Heart right ventricle (tissue), 16 donors: ENCODE measurements around the gene CHRM5. TPM values are rescaled to one million over a fixed set of nuclear protein-coding genes. Genes with fewer than 3 reads are reported as not detected.

Experiments
- ATAC-seq, 8 donors: fragments of 200-7000 bp; cut with Tn5 transposase; one replicate each; pipeline ENCODE4 v1.9.1; 2020; ENCODE audit warnings: mild to moderate bottlenecking in 8 of 8, moderate library complexity in 8 of 8, moderate number of reproducible peaks in 1 of 8
- DNase-seq, 2 donors: peaks; one replicate each; pipeline ENCODE4 v3.0.0-alpha.2; 2020
- H3K27ac ChIP-seq, 10 donors: fragments of 200-600 bp; sonication (generic) in 2 of 10; one replicate each; pipeline versions ENCODE4 v1.5.0 to v1.8.0; 2020 to 2022; ENCODE audit warnings: mild to moderate bottlenecking in 3 of 10
- H3K27me3 ChIP-seq, 7 donors: fragments of 200-600 bp; one replicate each; pipeline ENCODE4 v1.8.0; 2021 to 2022; ENCODE audit warnings: mild to moderate bottlenecking in 2 of 7
- H3K36me3 ChIP-seq, 9 donors: fragments of 200-600 bp; sonication (generic) in 1 of 9; one replicate each; pipeline versions ENCODE4 v1.5.0 to v1.8.0; 2020 to 2022; ENCODE audit warnings: mild to moderate bottlenecking in 2 of 9
- H3K4me1 ChIP-seq, 9 donors: fragments of 200-600 bp; sonication (generic) in 1 of 9; one replicate each; pipeline versions ENCODE4 v1.5.0 to v1.8.0; 2020 to 2022; ENCODE audit warnings: mild to moderate bottlenecking in 4 of 9
- H3K4me3 ChIP-seq, 10 donors: fragments of 200-600 bp; sonication (generic) in 2 of 10; one replicate each; pipeline versions ENCODE4 v1.5.0 to v1.8.0; 2020 to 2022; ENCODE audit warnings: mild to moderate bottlenecking in 7 of 10, moderate library complexity in 2 of 10
- H3K9me3 ChIP-seq, 11 donors: fragments of 200-600 bp in 10 of 11; sonication (generic) in 2 of 11; one replicate each; pipeline versions ENCODE4 v1.5.0 to v1.8.0; 2013 to 2022; ENCODE audit warnings: mild to moderate bottlenecking in 2 of 11, control low read depth in 1 of 11, moderate library complexity in 1 of 11
- CTCF ChIP-seq, 9 donors: fragments of 200-600 bp; sonication (generic) in 2 of 9; IDR thresholded peaks; one replicate each; pipeline versions ENCODE4 v1.5.0 to v1.8.0; 2021 to 2022; ENCODE audit warnings: antibody characterized with exemption in 9 of 9, mild to moderate bottlenecking in 5 of 9, moderate library complexity in 1 of 9
- WGBS, 2 donors: extraction: QIAGEN DNeasy Blood & Tissue Kit; methylation state at CpG; one replicate each; pipeline ENCODE4 v1.1.7; 2013; ENCODE audit warnings: inconsistent platforms in 1 of 2; 5-methylcytosine and 5-hydroxymethylcytosine counted together
- intact Hi-C, 10 donors: fragments of 100-400 bp; cut with DNase I; formaldehyde crosslinking; loops; one replicate each; pipeline versions ENCODE4 v1.11.1 to v1.14.2; 2022
- polyA plus RNA-seq, 2 donors: library from polyadenylated mRNA; stranded (reverse); fragments of 200-250 nt; gene quantifications; one replicate each; pipeline ENCODE4 v1.2.3, GENCODE V29; 2013
- total RNA-seq, 10 donors: library from RNA; stranded (reverse); fragmentation: NEBNext Ultra II Directional in 3 of 10; extraction: Animal tissue kit (Norgen Biotek cat#: 25700) in 3 of 10; gene quantifications; one replicate each; pipeline versions ENCODE4 v1.2.1 to v1.2.4, GENCODE V29; 2021 to 2023
- donor health status: Arrhythmogenic right ventricular cardiomyopathy.
- donor health status: ischemic (EF 13 %, LVEDD 7.1; RV severe dilation, severe dysfunction).
- donor health status: healthy with polysubstance abuse.
- donor health status: DM: no; HTN: yes; CAD: no.
- donor health status: DM: no; HTN: no; CAD: no.
- donor health status: ischemic (EF 25% LVEDD 6.9; RV normal size, moderate dysfunction).
- donor health status: ischemic (EF 25% LVEDD 5.7; RV mildly dilated, moderate dysfunction).
- donor health status: healthy.
- donor health status: DM: yes; HTN: yes; CAD: no.
- donor health status: Ischemic cardiomyopathy.
- donor health status: ischemic (EF 35%, LVEDD 5.7; RV mildly dilated, moderate dysfunction).
- donor health status: nonischemic (EF 11% LVEDD 7.7; RV severe dilation, severe dysfunction).
- donor health status: DM: yes; HTN: yes; CAD: no.
- donor health status: PGD.
- donor health status: ischemic (EF 29% LVEDD 5.4; RV normal size, mild dysfunction).
- donor health status: nonischemic (EF 23%, LVEDD 6.1; RV moderate dilation, normal function).

Gene CHRM5
- total and polyA plus RNA-seq, 12 donors: not detected

GRCh38 chr15:34039790-34040113 is 71.5 kb downstream of the CHRM5 start:
- Histone ChIP-seq H3K27me3 (no peaks in the 10 kb centered on the region), H3K4me3 (peak overlapping the region in 9 of 10 donors; percentile 58 to 95 (median 90)), H3K36me3 (no peaks in the 10 kb centered on the region), H3K27ac (peak overlapping the region in 5 of 10 donors; percentile 90 to 99 (median 94)), H3K9me3 (no peaks in the 10 kb centered on the region), H3K4me1 (peaks cover 0 to 32% (median 15%) of the 10 kb centered on the region in 9 donors)
- DNase-seq: no peak
- WGBS, 2 donors: 76 to 79% methylated on average over 1 of the region's 1 CpG
- TF ChIP-seq CTCF (IDR thresholded peaks at IDR 0.05): no peak
- no peak for ATAC-seq
- intact Hi-C loops: loop anchor here in 1 of 10 donors (10.0 kb wide), 1 partner anchor 65 kb away; the partner anchor contains the start of genes EMC7 and PGBD4

- ATAC-seq: no peak
- no peak for DNase-seq
- no peak for TF ChIP-seq CTCF (IDR thresholded peaks at IDR 0.05)
- no peak overlapping the region for H3K4me3 ChIP-seq
- H3K36me3 ChIP-seq: no peaks in the 10 kb centered on the region
- no peaks in the 10 kb centered on the region for H3K27me3 ChIP-seq
- intact Hi-C loops: no loop called here
- H3K9me3 ChIP-seq: no peaks in the 10 kb centered on the region
- no peak overlapping the region for H3K27ac ChIP-seq
- peaks cover 0 to 13% (median 10%) of the 10 kb centered on the region in 9 donors for H3K4me1 ChIP-seq
- 83 to 95% methylated on average over 1 of the region's 1 CpG for WGBS, 2 donors
Observed at GRCh38 chr15:34043391-34043790, 75.1 kb downstream of the CHRM5 start.

GRCh38 chr15:34043813-34044212 is 75.5 kb downstream of the CHRM5 start:
- Histone ChIP-seq H3K36me3 (no peaks in the 10 kb centered on the region), H3K9me3 (peaks cover 0 to under 1% (median 0%) of the 10 kb centered on the region in 11 donors), H3K27me3 (no peaks in the 10 kb centered on the region), H3K27ac (no peak overlapping the region), H3K4me3 (no peak overlapping the region), H3K4me1 (peaks cover 0 to 13% (median 10%) of the 10 kb centered on the region in 9 donors)
- 84 to 85% methylated on average over 2 of the region's 2 CpGs for WGBS, 2 donors
- ATAC-seq (no peak), DNase-seq (no peak)
- intact Hi-C loops: no loop called here
- TF ChIP-seq CTCF (IDR thresholded peaks at IDR 0.05): no peak

- DNase-seq: no peak
- intact Hi-C loops: no loop called here
- TF ChIP-seq CTCF (IDR thresholded peaks at IDR 0.05): no peak
- no peaks in the 10 kb centered on the region for H3K36me3 ChIP-seq
- no peaks in the 10 kb centered on the region for H3K27me3 ChIP-seq
- H3K4me3 ChIP-seq: no peak overlapping the region
- H3K9me3 ChIP-seq: peaks cover 0 to 28% (median 12%) of the 10 kb centered on the region in 11 donors
- H3K4me1 ChIP-seq: no peaks in the 10 kb centered on the region
- 91 to 96% methylated on average over 14 to 16 of the region's 16 CpGs for WGBS, 2 donors
- no peak overlapping the region for H3K27ac ChIP-seq
- no peak for ATAC-seq
Observed at GRCh38 chr15:34046471-34047145, 78.3 kb downstream of the CHRM5 start.
